ENCODE measurements around the gene OSBPL1A. TPM values are rescaled to one million over a fixed set of nuclear protein-coding genes. Genes with fewer than 3 reads are reported as not detected.

The OSBPL1A gene
- total and polyA plus RNA-seq, 4 experiments from 2014 or later = 2.4 to 5.3 (median 4.0) TPM

GRCh38 chr18:24400587-24400986 lies 3.0 kb upstream of the OSBPL1A start:
- CTCF ChIA-PET (ENCODE audit: partially characterized antibody) = interaction anchor here (1.4 kb wide), 1 partner anchor 40 kb away, joined by 4 read pairs; no protein-coding TSS in a partner anchor
- H3K36me3 Mint-ChIP-seq = no peaks in the 10 kb centered on the region
- no peaks in the 10 kb centered on the region for H3K9me3 ChIP-seq (ENCODE audit: control insufficient read depth in 1 of 2, low read length in 2 of 2)
- H3K4me1 Mint-ChIP-seq = peaks cover 6 to 15% (median 9%) of the 10 kb centered on the region in 4 donors
- DNase-seq = no peak
- H3K27me3 ChIP-seq (ENCODE audit: insufficient read depth, low read length) = no peaks in the 10 kb centered on the region
- no peak overlapping the region for H3K4me3 Mint-ChIP-seq
- intact Hi-C loops (cut with micrococcal nuclease) = no loop called here
- no peaks in the 10 kb centered on the region for H3K36me3 ChIP-seq (ENCODE audit: insufficient read depth, low read length)
- peaks cover 0 to 3% (median 0%) of the 10 kb centered on the region in 8 donors for H3K9me3 Mint-ChIP-seq
- no peak overlapping the region for H3K4me3 ChIP-seq (ENCODE audit: low read length in 2 of 2)
- peaks cover 12% of the 10 kb centered on the region for H3K4me1 ChIP-seq (ENCODE audit: insufficient read depth, low read length)
- H3K27ac ChIP-seq (ENCODE audit: low read depth, low read length) = no peak overlapping the region
- H3K27ac Mint-ChIP-seq = no peak overlapping the region
- POLR2A ChIA-PET (ENCODE audit: partially characterized antibody) = no interaction called here
- H3K27me3 Mint-ChIP-seq = peaks cover 7 to 24% of the 10 kb centered on the region in 2 donors

GRCh38 chr18:24398540-24398939 lies 916 bp upstream of the OSBPL1A start:
- POLR2A ChIA-PET (ENCODE audit: partially characterized antibody) = no interaction called here
- peaks cover 12% of the 10 kb centered on the region for H3K4me1 ChIP-seq (ENCODE audit: insufficient read depth, low read length)
- H3K4me3 Mint-ChIP-seq = peak overlapping the region in 7 of 8 donors; percentile 85 to 96 (median 88)
- peaks cover 4 to 20% of the 10 kb centered on the region in 2 donors for H3K27me3 Mint-ChIP-seq
- no peaks in the 10 kb centered on the region for H3K9me3 ChIP-seq (ENCODE audit: control insufficient read depth in 1 of 2, low read length in 2 of 2)
- intact Hi-C loops (cut with micrococcal nuclease) = no loop called here
- no peaks in the 10 kb centered on the region for H3K9me3 Mint-ChIP-seq
- peak overlapping the region in 1 of 2 donors; percentile 66 for H3K4me3 ChIP-seq (ENCODE audit: low read length in 2 of 2)
- CTCF ChIA-PET (ENCODE audit: partially characterized antibody) = no interaction called here
- no peaks in the 10 kb centered on the region for H3K36me3 Mint-ChIP-seq
- no peaks in the 10 kb centered on the region for H3K27me3 ChIP-seq (ENCODE audit: insufficient read depth, low read length)
- H3K36me3 ChIP-seq (ENCODE audit: insufficient read depth, low read length) = no peaks in the 10 kb centered on the region
- no peak for DNase-seq
- H3K4me1 Mint-ChIP-seq = peaks cover 6 to 16% (median 13%) of the 10 kb centered on the region in 4 donors
- no peak overlapping the region for H3K27ac ChIP-seq (ENCODE audit: low read depth, low read length)
- no peak overlapping the region for H3K27ac Mint-ChIP-seq

GRCh38 chr18:24397131-24397693 lies 412 bp downstream of the OSBPL1A start:
- DNase-seq = peak in 2 of 5 donors; percentile 24 to 40
- Histone ChIP-seq H3K4me1 (ENCODE audit: insufficient read depth, low read length) (peaks cover 12% of the 10 kb centered on the region), H3K4me3 (ENCODE audit: low read length in 2 of 2) (peak overlapping the region; percentile 50 to 66), H3K36me3 (ENCODE audit: insufficient read depth, low read length) (no peaks in the 10 kb centered on the region), H3K27ac (ENCODE audit: low read depth, low read length) (peak overlapping the region; percentile 53), H3K27me3 (ENCODE audit: insufficient read depth, low read length) (no peaks in the 10 kb centered on the region), H3K9me3 (ENCODE audit: control insufficient read depth in 1 of 2, low read length in 2 of 2) (no peaks in the 10 kb centered on the region)
- no peaks in the 10 kb centered on the region for H3K36me3 Mint-ChIP-seq
- intact Hi-C loops (cut with micrococcal nuclease) = loop anchor here (2.0 kb wide), 1 partner anchor 30 kb away; the partner anchor contains the start of gene IMPACT
- H3K27me3 Mint-ChIP-seq = peaks cover 3 to 19% of the 10 kb centered on the region in 2 donors
- peaks cover 6 to 16% (median 13%) of the 10 kb centered on the region in 4 donors for H3K4me1 Mint-ChIP-seq
- CTCF ChIA-PET (ENCODE audit: partially characterized antibody) = interaction anchor here (0.7 to 1.7 kb wide), 5 partner anchors 31 to 39 kb away, joined by 3 to 6 read pairs (median 3); no protein-coding TSS in a partner anchor
- peak overlapping the region in 6 of 7 donors; percentile 13 to 77 (median 50) for H3K27ac Mint-ChIP-seq
- POLR2A ChIA-PET (ENCODE audit: partially characterized antibody) = interaction anchor here (1.4 to 1.9 kb wide), 2 partner anchors 16 to 29 kb away, joined by 5 to 10 read pairs; partner anchors contain the start of gene IMPACT
- peak overlapping the region; percentile 80 to 92 (median 88) for H3K4me3 Mint-ChIP-seq
- H3K9me3 Mint-ChIP-seq = no peaks in the 10 kb centered on the region

- intact Hi-C loops (cut with micrococcal nuclease) = loop anchor here (2.0 kb wide), 1 partner anchor 31 kb away; the partner anchor contains the start of gene IMPACT
- H3K9me3 ChIP-seq (ENCODE audit: control insufficient read depth in 1 of 2, low read length in 2 of 2) = no peaks in the 10 kb centered on the region
- DNase-seq = no peak
- Mint-ChIP-seq H3K27ac (no peak overlapping the region), H3K36me3 (no peaks in the 10 kb centered on the region), H3K4me3 (peak overlapping the region in 2 of 8 donors; percentile 8 to 48), H3K27me3 (peaks cover 3 to 16% of the 10 kb centered on the region in 2 donors), H3K9me3 (no peaks in the 10 kb centered on the region), H3K4me1 (peaks cover 6 to 16% (median 13%) of the 10 kb centered on the region in 4 donors)
- ChIA-PET POLR2A (ENCODE audit: partially characterized antibody) (no interaction called here), CTCF (ENCODE audit: partially characterized antibody) (interaction anchor here (1.0 kb wide), 1 partner anchor 35 kb away, joined by 3 read pairs; no protein-coding TSS in a partner anchor)
- H3K36me3 ChIP-seq (ENCODE audit: insufficient read depth, low read length) = no peaks in the 10 kb centered on the region
- H3K4me1 ChIP-seq (ENCODE audit: insufficient read depth, low read length) = peaks cover 12% of the 10 kb centered on the region
- no peak overlapping the region for H3K27ac ChIP-seq (ENCODE audit: low read depth, low read length)
- no peak overlapping the region for H3K4me3 ChIP-seq (ENCODE audit: low read length in 2 of 2)
- no peaks in the 10 kb centered on the region for H3K27me3 ChIP-seq (ENCODE audit: insufficient read depth, low read length)
These were observed 1.5 kb downstream of the OSBPL1A start for GRCh38 chr18:24396082-24396633.

- Mint-ChIP-seq H3K9me3 (no peaks in the 10 kb centered on the region), H3K27me3 (peaks cover 0 to 12% of the 10 kb centered on the region in 2 donors), H3K36me3 (no peaks in the 10 kb centered on the region), H3K27ac (peak overlapping the region in 2 of 7 donors; percentile 13 to 57), H3K4me3 (peak overlapping the region in 2 of 8 donors; percentile 12 to 30), H3K4me1 (peaks cover 6 to 16% (median 13%) of the 10 kb centered on the region in 4 donors)
- Histone ChIP-seq H3K4me1 (ENCODE audit: insufficient read depth, low read length) (peaks cover 12% of the 10 kb centered on the region), H3K27ac (ENCODE audit: low read depth, low read length) (no peak overlapping the region), H3K36me3 (ENCODE audit: insufficient read depth, low read length) (no peaks in the 10 kb centered on the region), H3K9me3 (ENCODE audit: control insufficient read depth in 1 of 2, low read length in 2 of 2) (no peaks in the 10 kb centered on the region), H3K27me3 (ENCODE audit: insufficient read depth, low read length) (no peaks in the 10 kb centered on the region), H3K4me3 (ENCODE audit: low read length in 2 of 2) (no peak overlapping the region)
- DNase-seq = no peak
- ChIA-PET CTCF (ENCODE audit: partially characterized antibody) (no interaction called here), POLR2A (ENCODE audit: partially characterized antibody) (no interaction called here)
- intact Hi-C loops (cut with micrococcal nuclease) = no loop called here
These were observed 2.4 kb downstream of the OSBPL1A start for GRCh38 chr18:24395049-24395795.

GRCh38 chr18:24388957-24389356 lies 8.7 kb downstream of the OSBPL1A start:
- Histone ChIP-seq H3K4me3 (ENCODE audit: low read length in 2 of 2) (no peak overlapping the region), H3K27ac (ENCODE audit: low read depth, low read length) (no peak overlapping the region), H3K4me1 (ENCODE audit: insufficient read depth, low read length) (no peaks in the 10 kb centered on the region), H3K9me3 (ENCODE audit: control insufficient read depth in 1 of 2, low read length in 2 of 2) (no peaks in the 10 kb centered on the region), H3K27me3 (ENCODE audit: insufficient read depth, low read length) (no peaks in the 10 kb centered on the region), H3K36me3 (ENCODE audit: insufficient read depth, low read length) (no peaks in the 10 kb centered on the region)
- Mint-ChIP-seq H3K9me3 (no peaks in the 10 kb centered on the region), H3K27ac (no peak overlapping the region), H3K36me3 (peaks cover 0 to 2% of the 10 kb centered on the region in 2 donors), H3K4me3 (no peak overlapping the region), H3K27me3 (peaks cover 0 to 6% of the 10 kb centered on the region in 2 donors), H3K4me1 (peaks cover 0 to 1% (median 0%) of the 10 kb centered on the region in 4 donors)
- intact Hi-C loops (cut with micrococcal nuclease) = no loop called here
- ChIA-PET CTCF (ENCODE audit: partially characterized antibody) (no interaction called here), POLR2A (ENCODE audit: partially characterized antibody) (no interaction called here)
- DNase-seq = no peak

- Mint-ChIP-seq H3K4me1 (peaks cover 0 to 1% (median 0%) of the 10 kb centered on the region in 4 donors), H3K36me3 (peaks cover 0 to 4% of the 10 kb centered on the region in 2 donors), H3K27ac (no peak overlapping the region), H3K9me3 (no peaks in the 10 kb centered on the region), H3K4me3 (no peak overlapping the region), H3K27me3 (peaks cover 0 to 6% of the 10 kb centered on the region in 2 donors)
- intact Hi-C loops (cut with micrococcal nuclease) = no loop called here
- H3K4me1 ChIP-seq (ENCODE audit: insufficient read depth, low read length) = no peaks in the 10 kb centered on the region
- H3K4me3 ChIP-seq (ENCODE audit: low read length in 2 of 2) = no peak overlapping the region
- no peaks in the 10 kb centered on the region for H3K9me3 ChIP-seq (ENCODE audit: control insufficient read depth in 1 of 2, low read length in 2 of 2)
- CTCF ChIA-PET (ENCODE audit: partially characterized antibody) = no interaction called here
- POLR2A ChIA-PET (ENCODE audit: partially characterized antibody) = no interaction called here
- H3K27ac ChIP-seq (ENCODE audit: low read depth, low read length) = no peak overlapping the region
- H3K36me3 ChIP-seq (ENCODE audit: insufficient read depth, low read length) = no peaks in the 10 kb centered on the region
- no peaks in the 10 kb centered on the region for H3K27me3 ChIP-seq (ENCODE audit: insufficient read depth, low read length)
- no peak for DNase-seq
These were observed 10.9 kb downstream of the OSBPL1A start for GRCh38 chr18:24386681-24387080.

Measured in CD4-positive, alpha-beta memory T cell (primary cell).